NCI-H2227 (cell line): Measurements from ENCODE around the gene UBXN1.

ENCODE experiments used
- DNase-seq: peaks from one replicate; lab custom pipeline; 2025; ENCODE audit not compliant: unreplicated experiment; lab: John Stamatoyannopoulos, UW

UBXN1 gene, protein sequence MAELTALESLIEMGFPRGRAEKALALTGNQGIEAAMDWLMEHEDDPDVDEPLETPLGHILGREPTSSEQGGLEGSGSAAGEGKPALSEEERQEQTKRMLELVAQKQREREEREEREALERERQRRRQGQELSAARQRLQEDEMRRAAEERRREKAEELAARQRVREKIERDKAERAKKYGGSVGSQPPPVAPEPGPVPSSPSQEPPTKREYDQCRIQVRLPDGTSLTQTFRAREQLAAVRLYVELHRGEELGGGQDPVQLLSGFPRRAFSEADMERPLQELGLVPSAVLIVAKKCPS

DNA sequence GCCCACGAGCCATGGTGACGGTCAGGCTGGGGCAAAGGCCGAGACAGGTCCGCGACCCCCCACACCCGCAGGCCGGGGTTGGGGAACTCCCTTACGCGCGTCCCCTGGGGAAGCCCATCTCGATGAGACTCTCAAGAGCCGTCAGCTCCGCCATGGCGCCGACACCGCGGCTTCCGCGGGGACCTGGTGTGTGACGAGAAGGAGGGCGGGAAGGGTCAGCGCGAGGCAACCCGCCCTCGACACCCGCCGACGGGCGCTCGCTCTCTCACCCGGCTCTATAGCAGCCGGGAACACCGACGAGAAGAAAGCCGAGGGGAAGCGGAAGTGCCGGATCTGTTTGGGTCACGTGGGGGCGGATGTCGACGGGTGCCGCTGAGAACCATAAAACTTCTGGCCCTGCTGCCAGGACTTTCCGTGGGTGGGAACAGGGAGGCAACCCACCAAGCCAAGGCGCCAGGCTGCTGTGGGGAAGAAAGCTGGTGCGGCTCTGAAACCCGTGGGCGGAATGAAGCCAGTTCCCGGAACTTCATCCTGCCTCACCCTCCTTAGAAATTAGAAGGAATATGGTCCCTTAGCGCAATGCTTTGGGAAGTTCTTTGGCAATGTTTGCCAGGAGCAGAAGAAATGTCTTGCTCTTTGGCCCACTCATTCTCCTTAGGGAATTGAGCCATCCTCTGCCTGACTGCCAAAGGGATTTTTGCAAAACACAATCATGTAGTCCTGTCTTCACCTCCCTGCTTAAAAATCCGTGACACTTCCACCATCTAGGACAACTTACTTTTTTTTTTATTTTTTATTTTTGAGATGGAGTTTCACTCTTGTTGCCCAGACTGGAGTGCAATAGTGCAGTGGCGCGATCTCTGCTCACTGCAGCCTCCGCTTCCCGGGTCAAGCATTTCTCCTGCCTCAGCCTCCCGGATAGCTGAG, at the start of gene UBXN1:
TSS of gene UBXN1 (minus strand) at position 304 of the 927 bp plus-strand sequence. CDS start at position 154, 150 bp downstream.
- peak; percentile 89 for DNase-seq

DNA sequence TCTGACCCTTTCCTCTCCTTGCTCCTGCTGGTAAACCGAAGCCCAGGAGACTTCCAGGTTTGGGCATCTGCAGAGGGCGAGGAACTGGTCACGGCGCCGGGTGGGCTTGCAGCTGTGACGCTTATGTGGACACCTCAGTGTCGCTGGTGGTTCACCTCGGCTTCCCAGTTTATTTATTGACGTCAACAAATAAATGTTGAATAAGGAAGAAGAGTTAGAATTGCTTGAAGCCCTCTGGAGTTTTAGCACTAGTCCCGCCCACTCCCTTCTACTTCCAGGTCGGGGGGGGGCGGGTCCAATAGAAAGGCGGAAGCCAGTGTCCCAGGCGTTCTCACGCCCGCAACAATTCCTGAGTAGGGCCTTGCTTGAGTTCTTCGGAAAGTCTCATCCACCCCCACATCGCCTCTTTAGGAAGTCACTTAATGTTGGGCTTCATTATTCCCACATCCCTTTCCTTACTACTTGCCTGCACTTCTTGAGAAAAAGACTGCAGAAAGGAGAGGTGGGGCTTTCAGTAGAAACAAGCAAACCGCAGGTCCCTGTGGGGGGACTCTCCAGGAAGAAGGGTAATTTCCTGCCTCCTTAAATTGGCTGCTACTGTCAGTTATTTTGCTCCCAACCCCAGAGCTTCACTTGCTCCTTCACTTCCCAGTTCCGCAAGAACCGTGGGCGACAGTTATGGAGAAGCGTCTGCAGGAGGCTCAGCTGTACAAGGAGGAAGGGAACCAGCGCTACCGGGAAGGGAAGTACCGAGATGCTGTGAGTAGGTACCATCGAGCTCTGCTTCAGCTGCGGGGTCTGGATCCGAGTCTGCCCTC, 49.5 kb upstream of the UBXN1 start, which contains the start of gene TTC9C:
TSS of gene TTC9C (plus strand) at position 316 of the 818 bp plus-strand sequence. CDS start at position 679, 363 bp downstream.
- peak; percentile 88 for DNase-seq

DNA sequence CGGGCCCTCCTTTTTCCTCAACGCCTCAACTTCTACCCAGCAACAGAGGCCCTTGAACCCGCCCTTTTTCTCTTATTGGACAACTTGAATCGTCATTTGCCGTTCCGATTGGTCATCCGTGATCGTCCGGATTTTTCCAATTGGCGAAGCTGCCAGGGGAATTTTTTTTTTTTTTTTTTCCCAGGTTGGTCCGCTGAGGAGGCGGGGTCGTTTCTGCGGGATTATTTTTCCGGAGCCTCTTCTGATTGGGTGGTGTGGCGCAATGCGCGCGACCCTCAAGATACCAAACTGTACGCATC, 48.9 kb upstream of the UBXN1 start:
- peak; percentile 99 for DNase-seq

DNA sequence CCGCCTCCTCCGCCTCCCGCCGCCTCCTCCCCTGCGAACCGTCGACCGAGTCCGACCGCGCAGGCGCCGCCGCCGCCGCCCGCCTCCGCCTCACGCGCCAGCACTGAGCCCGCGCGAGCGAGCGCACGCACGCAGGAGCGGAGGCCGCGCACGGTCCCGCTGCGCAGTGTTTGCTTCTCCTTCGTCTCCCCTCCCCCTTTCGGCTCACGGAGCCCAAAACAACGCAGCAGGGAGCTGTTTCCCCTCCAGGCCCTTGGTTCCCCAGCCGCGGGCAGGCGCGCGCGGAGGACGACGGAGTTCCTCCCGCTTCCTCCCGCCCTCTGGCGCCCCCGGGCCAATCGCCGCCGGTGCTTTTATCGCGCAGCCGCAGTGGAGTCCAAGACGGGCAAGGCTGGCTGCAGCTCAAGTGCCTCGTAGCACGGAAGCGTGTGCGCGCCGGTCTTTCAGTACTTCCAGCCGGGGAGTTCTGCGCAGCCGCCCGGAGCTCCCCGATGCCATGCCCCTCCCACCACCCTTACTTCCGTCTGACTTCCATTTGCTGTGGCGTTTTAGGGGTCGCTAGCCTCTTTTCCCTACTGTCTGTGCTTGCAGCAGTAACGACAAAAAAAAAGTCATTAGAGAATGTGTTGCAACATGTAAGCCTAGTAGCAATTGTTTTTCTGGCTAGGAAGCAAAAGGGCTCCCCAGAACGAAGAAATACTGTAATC, 48.4 kb upstream of the UBXN1 start, which contains the start of gene HNRNPUL2:
TSS of gene HNRNPUL2 (minus strand) at position 293 of the 707 bp plus-strand sequence. CDS start 301 bp downstream, outside the sequence.
- DNase-seq: peak; percentile 99

DNA sequence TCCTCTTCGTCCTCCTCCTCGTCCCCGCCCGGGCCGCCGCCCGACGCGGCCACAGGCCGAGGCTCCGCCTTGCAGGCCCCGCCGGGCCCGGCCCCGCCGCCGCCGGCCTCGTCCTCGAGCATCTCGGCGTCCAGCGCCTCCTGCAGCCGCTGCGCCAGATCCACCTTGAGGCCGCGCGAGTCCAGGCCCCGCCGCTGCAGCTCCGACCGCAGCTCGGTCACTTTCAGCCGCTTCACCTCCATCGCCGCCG, 48.0 kb upstream of the UBXN1 start:
- DNase-seq: no peak

DNA sequence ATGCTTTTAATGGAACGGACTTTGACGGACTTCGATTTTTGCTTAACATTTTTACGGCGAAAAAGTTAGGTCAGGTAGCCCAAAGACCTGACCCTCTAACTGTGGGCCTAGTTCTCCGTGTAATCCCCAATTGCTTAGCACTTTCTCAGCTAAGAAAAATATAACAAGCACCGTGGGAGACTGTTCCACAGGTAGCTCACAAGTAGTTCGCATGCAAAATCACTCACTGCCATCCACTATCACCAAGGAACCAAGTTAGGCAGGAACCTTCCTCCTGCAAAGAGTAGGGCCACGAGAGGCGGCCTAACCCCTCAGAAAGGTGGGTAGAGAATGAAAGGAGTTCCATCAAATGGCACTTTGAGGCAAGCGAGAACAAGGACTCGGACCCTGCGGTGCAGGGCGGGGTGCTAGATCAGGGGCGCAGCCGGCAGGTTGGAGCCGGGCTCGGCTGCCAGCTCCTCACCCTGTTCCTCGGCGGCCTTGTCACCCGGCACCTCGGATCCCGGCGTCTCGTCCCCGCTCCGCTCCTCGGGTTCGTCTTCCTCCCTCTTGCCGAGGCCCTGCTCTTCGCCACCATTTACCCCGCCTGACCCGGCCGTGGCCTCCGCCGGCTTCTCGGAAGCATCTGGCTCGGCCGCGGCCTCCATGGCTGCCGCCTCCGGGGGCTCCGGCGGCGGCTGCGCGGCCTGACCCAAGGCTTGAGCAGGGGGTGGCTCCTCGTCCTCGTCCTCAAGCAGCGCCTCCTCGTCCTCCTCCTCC, 47.5 kb upstream of the UBXN1 start:
- DNase-seq: peak; percentile 50

DNA sequence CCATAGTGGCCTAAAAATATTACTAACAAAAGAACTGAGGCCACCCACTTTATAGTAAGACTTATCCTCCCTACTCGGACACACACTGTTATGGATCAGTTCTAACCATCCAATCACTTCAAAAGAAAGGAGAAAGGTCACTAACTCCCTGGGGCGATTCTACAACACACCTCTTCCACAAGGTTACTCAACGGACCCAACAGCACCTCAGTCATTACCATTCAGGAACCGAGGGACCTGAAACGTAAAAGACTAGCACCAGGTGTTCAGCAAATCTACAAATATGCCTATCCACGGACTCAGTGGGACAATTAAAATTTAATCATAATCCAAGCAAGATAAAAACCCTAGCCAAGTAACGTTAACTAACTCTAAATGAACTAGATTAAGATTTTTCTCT, 46.8 kb upstream of the UBXN1 start:
- DNase-seq: no peak

DNA sequence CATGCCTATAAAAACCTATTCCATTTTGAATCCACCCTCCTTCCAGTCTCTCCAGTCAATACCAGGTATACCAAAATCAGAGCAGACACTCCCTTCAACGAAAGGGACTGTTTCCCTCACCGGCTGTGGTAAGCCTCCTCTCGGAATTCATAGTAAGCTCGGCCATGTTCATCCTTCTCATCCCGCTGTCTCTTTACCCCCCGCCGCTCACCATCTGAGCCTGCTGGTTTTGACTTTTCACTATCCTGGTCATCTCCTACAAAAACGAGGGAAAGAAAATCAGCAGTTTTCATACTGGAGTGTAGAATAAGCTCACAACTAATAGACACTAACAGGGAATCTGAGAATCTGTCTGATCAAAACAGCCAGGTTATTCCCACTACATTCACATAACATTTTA, 45.3 kb upstream of the UBXN1 start:
- peak; percentile 39 for DNase-seq

DNA sequence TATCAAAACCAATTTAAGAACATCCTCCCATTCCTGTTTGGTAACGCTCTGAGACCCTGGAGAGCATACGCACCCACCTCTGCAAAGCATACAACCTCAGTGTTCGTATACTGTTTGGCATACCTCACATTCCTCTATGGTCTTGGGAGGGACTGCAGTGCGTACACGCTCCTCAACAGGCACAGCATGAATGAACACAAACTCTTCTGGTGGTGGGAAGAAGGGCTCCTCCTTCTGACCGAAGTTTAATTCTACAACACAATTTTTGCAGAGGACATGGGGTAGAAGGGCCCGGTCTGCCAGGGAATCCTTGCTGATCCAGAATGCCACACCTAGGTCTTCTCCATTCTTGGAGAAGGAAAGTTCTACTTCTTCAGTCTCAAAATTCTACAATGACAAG, 43.1 kb upstream of the UBXN1 start:
- DNase-seq: no peak

DNA sequence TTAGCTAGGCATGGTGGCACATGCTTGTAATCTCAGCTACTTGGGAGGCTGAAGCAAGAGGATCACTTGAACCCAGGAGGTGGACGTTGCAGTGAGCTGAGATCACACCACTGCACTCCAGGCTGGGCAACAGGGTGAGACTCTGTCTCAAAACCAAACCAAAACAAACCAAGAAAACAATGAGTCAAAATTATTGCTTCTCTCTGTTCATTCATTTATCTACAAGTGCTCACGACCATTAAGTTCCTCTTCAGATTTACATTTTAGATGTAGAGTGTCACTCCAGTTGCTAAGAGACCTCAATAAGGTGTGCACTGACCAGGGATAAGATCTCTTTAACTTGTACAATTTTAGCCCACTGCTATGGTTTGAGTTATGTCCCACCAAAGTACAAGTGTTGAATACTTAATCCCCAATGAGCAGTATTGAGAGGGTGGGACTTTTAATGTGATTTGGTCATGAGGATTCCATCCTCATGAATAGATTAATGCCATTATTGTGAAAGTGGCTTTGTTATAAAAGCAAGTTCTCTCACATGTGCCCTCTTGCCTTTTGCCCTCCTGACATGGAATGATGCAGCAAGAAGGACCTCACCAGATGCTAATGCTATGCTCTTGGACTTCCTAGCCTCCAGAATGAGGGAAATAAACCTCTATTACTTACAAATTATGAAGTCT, 40.6 kb upstream of the UBXN1 start:
- DNase-seq: no peak

DNA sequence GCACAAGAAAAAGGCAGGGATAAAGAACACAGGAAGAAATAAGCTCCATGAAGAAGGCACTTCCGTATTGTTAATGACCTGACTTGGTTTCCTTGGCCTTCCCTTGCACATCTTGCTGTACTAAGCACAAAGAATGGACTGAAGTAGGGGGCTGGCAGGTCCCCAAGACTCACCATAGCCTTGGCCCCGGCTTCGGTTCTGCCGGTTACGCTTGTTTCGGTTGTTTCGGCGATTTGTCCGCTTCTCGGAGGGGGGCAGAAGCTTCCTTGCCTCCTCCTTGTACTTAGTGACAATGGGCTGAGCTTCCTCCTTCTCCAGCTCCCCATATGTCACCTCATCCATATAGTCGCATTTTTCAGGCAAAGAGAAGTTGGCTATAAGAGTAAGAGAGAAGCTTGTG, 37.9 kb upstream of the UBXN1 start:
- no peak for DNase-seq

DNA sequence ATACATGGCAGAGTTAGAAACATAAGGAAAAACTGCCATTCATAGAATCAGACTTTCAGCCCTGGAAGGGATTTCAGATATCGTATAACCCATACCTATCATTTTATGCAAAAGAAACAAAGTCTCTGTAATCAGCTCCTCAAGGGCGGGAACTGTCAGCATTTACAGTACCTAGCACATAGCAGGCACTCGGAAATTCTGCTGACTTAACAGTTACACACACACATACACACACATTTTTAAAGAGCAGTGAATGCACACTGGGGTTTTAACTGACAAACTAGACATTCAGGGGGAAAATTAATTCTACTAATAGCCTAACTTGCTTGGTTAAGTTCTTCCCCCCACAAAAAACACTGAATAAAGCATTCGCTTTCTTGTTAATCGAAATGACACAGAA, 37.3 kb upstream of the UBXN1 start:
- no peak for DNase-seq

DNA sequence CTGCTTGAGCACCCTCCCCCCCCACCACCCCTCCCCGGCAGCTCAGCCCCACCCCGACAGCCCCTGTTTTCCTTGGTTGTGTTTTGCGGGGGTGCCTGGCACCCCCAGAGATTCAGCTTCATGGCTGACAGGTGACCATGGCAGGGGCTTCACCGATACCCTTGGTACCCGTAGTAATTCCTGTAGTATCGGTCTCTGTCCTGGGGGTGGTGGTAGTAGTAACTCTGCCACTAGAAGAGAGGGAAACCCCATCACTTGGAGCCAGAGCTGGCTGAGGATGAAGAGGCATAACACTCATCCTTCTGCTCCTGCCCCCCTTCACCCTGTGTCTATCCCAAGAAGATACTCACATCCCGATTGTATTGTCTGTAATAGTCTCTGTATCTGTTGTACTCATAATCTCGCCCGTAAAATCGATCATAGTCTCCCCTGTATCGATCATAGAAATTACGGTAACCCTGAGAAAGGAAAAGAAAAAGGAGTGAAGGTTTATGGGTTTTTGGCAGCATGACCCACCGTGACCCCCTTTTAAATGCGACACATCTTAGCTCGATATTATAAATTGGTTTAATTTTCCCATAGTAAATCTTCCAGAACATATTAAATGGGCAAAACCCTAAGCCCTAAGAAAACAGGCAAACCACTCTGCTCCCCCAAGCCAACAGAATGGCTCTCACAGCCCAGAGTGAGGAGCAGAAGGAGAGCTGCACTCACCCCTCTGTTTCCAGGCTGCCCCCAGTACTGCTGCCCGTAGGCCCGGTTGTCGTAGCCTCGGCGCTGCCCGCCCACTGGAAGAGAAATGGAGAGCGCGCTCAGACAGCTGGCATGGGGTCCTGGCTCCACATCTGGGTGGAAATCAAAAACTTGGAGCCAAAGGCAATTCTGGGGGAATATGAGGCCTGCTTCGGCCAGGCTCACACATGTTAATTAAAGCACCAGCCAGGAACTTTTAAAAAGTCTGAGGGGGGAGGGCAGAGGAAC, 36.6 kb upstream of the UBXN1 start:
- no peak for DNase-seq

DNA sequence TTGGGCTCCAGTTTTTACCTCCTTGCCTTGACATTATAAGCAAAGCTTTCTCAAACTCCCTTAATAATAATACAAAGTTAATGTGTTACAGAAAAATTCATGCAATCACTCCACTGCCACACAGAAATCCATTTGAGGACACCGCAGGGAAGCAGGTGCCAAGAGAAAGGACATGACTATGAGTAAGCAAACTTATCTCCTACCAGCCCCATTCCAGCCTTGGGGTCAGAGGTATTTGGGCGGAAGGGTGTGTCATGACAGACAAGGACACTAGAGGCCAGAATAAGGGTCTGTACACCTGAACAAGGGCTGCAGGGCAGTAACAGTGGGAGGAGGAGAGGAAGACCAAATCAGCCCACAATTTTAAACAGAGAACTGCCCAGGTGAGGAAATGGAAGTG, 34.5 kb upstream of the UBXN1 start:
- no peak for DNase-seq

DNA sequence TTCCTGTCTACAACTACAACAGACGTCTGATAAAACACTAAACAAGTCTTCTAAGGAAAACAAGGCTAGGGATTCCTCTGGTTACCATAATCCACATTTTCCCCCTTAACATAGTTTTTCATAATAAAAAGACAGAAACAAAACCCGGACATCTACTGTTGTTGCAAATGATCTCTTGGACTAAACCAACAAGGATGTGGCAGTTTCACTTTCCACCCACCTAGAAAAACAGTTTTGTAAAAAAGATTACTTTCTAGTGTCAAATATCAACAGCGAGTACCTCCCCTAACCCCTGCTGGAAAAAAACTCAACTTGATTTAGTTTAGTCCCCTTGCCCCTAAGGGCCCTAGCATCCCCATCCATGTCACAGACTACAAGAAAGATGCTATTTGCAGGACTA, 34.0 kb upstream of the UBXN1 start:
- DNase-seq: no peak

DNA sequence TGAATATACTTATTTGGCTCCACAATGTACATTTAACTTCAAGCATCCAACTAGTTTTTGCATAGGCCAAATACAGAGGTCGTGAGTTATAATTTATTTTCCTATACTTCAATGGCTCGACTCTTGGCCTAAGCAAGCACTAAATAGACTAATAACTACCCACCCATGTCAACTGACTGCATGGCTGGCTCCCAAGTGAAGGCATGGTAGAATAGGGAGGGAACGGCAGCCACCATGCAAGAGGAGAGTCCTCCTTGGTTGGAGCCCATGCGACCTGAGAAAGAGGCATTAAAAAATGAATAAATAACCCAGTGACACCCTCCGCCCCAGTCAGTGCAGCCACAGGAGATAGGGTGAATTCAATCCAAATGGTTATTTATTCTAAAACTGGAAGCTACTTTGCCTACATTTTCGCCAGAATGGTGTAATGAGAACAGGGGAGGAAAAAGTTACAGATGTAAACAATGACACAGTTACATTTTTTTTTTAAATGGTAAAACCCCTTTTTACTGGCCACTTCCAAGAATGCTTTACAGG, 33.5 kb upstream of the UBXN1 start:
- no peak for DNase-seq

DNA sequence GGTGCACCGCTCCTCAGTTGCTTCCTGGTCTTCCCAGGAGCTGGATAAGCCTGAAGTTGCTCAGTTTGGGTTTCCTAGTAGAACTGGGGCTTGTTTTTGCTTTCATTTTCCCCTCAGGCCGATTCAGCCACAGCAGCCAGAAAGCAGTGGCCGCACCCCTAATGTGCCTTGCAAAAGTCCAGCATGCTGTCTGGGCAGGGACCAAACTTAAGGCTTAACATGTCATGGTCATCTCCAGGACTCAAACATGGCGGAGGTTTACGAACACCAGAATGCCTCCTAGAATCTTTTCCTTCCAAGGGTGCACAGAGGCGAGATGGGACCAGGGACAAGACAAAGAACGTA, 31.1 kb upstream of the UBXN1 start:
- no peak for DNase-seq

DNA sequence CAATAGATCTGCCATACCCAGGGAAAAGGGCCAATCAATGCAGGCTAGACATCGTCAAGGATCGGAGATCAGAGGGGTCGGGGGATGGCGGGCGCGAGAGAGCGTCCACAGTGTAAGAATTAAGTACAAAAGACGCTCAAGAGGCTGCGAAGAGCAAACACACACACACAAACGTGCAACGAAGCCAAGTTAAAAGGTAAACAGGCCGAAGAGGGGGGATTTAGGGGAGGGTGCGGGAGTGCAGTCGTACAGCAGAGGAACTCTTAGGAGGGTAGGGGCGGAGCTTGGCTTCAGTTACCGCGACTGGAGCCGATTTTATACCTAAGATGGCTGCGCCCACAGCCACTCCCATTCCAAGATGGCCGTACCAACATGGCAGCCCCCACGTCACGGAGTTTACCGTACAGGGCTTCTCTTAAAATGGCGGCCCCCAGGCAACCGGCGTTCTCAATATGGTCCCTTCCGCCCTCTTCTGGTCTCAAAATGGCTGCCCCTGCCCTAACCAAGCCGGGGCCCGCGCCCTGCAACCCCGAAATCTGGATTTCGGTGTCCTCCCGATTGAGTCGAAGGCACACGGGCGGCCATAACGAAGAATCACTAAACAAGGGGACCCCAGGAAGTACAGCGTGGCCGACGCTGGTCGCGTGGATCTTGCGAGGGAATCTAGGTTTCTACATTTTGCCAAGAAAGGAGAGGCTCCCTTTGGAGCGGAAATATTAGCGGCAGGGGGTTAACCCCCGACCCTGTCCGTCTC, 30.6 kb upstream of the UBXN1 start:
- DNase-seq: peak; percentile 99
